Islet of Langerhans (tissue), 1 donor: ENCODE data around the gene VWA2.

Source experiments
- FAIRE-seq: peaks from one replicate; lab custom pipeline; 2011; peaks lifted over from hg19 to GRCh38; lab: Jason Lieb, UNC

VWA2 gene

GRCh38 chr10:114239117-114239993 is at the start of gene VWA2:
VWA2 (plus strand) TSS chr10:114239254; CDS start chr10:114248714, 9,460 bp downstream.
- no peak for FAIRE-seq

- FAIRE-seq, result no peak
Measured at GRCh38 chr10:114189700-114190099, 49.4 kb upstream of the VWA2 start.

GRCh38 chr10:114195079-114195478 is 44.0 kb upstream of the VWA2 start:
- no peak for FAIRE-seq

- no peak for FAIRE-seq
Measured at GRCh38 chr10:114199239-114199638, 39.8 kb upstream of the VWA2 start.

GRCh38 chr10:114202812-114203211 is 36.2 kb upstream of the VWA2 start:
- no peak for FAIRE-seq

- no peak for FAIRE-seq
Measured at GRCh38 chr10:114206902-114207301, 32.2 kb upstream of the VWA2 start.

GRCh38 chr10:114207349-114207748 is 31.7 kb upstream of the VWA2 start:
- FAIRE-seq, result no peak

GRCh38 chr10:114208351-114208750 is 30.7 kb upstream of the VWA2 start:
- no peak for FAIRE-seq

GRCh38 chr10:114212153-114212552 is 26.9 kb upstream of the VWA2 start:
- no peak for FAIRE-seq

GRCh38 chr10:114215033-114215432 is 24.0 kb upstream of the VWA2 start:
- FAIRE-seq, result no peak

GRCh38 chr10:114220281-114220680 is 18.8 kb upstream of the VWA2 start:
- no peak for FAIRE-seq

GRCh38 chr10:114221235-114221634 is 17.8 kb upstream of the VWA2 start:
- FAIRE-seq, result no peak

GRCh38 chr10:114223066-114223465 is 16.0 kb upstream of the VWA2 start:
- no peak for FAIRE-seq

- no peak for FAIRE-seq
Measured at GRCh38 chr10:114228156-114228555, 10.9 kb upstream of the VWA2 start.

- FAIRE-seq, result no peak
Measured at GRCh38 chr10:114232561-114233176, 6.4 kb upstream of the VWA2 start.

GRCh38 chr10:114233482-114233881 is 5.6 kb upstream of the VWA2 start:
- no peak for FAIRE-seq

- no peak for FAIRE-seq
Measured at GRCh38 chr10:114234132-114234531, 4.9 kb upstream of the VWA2 start.

GRCh38 chr10:114239994-114240345 is 916 bp downstream of the VWA2 start:
- FAIRE-seq, result no peak

- no peak for FAIRE-seq
Measured at GRCh38 chr10:114242235-114242634, 3.2 kb downstream of the VWA2 start.

GRCh38 chr10:114243661-114244060 is 4.6 kb downstream of the VWA2 start:
- no peak for FAIRE-seq

GRCh38 chr10:114244126-114244525 is 5.1 kb downstream of the VWA2 start:
- no peak for FAIRE-seq

GRCh38 chr10:114245121-114245791 is 6.2 kb downstream of the VWA2 start:
- FAIRE-seq, result no peak

GRCh38 chr10:114246679-114247305 is 7.7 kb downstream of the VWA2 start:
- FAIRE-seq, result no peak
